Measurements from ENCODE around the gene NXF1.

NXF1 gene

DNA sequence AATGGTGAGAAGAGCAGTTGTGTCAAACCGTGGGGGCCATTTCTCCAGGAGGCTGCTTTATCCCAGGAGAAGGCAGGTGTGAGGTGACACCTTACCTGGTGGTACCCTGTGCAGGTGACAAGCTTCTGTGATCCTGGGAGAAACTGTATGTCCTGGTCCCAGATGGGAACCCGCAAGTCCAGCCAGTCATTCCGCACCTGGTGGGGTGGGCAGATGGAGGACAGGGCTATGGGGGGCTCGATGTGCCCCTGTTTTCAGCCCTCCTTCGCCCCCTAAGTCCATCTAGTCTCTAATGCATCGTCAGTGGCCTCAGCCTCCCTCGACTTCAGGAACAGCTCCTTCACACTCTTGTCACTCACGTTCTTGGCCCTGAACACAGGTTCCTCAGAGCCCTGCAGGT lies 30.1 kb upstream of the NXF1 start:
- Histone ChIP-seq H3K36me3 (ENCODE audit: insufficient read depth, low read length) (peaks cover 44% of the 10 kb centered on the region), H3K27ac (ENCODE audit: low read depth, low read length, poor library complexity, severe bottlenecking) (no peak overlapping the region), H2AFZ (ENCODE audit: low read length) (no peak overlapping the region), H3F3A (ENCODE audit: insufficient read depth, low read length) (no peaks in the 10 kb centered on the region), H3K4me1 (ENCODE audit: insufficient read depth, low read length, severe bottlenecking) (peaks cover 34% of the 10 kb centered on the region), H3K9me2 (ENCODE audit: low read depth, low read length) (no peaks in the 10 kb centered on the region), H4K20me1 (ENCODE audit: insufficient read depth, low read length) (no peaks in the 10 kb centered on the region), H3K4me3 (ENCODE audit: low read depth, low read length, poor library complexity, severe bottlenecking) (no peak overlapping the region), H3K27me3 (ENCODE audit: insufficient read depth, low read length) (no peaks in the 10 kb centered on the region), H3K9ac (ENCODE audit: low read length) (no peak overlapping the region), H3K79me2 (ENCODE audit: insufficient read depth, low read length) (peaks cover 25% of the 10 kb centered on the region), H3K4me2 (ENCODE audit: low read length) (no peak overlapping the region), H3K9me3 (ENCODE audit: low read length) (no peaks in the 10 kb centered on the region)
- TF ChIP-seq EZH2 (IDR thresholded peaks at IDR 0.05; ENCODE audit: borderline replicate concordance, low read length), result no peak
- TF ChIP-seq, protein P1, sequence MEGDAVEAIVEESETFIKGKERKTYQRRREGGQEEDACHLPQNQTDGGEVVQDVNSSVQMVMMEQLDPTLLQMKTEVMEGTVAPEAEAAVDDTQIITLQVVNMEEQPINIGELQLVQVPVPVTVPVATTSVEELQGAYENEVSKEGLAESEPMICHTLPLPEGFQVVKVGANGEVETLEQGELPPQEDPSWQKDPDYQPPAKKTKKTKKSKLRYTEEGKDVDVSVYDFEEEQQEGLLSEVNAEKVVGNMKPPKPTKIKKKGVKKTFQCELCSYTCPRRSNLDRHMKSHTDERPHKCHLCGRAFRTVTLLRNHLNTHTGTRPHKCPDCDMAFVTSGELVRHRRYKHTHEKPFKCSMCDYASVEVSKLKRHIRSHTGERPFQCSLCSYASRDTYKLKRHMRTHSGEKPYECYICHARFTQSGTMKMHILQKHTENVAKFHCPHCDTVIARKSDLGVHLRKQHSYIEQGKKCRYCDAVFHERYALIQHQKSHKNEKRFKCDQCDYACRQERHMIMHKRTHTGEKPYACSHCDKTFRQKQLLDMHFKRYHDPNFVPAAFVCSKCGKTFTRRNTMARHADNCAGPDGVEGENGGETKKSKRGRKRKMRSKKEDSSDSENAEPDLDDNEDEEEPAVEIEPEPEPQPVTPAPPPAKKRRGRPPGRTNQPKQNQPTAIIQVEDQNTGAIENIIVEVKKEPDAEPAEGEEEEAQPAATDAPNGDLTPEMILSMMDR (IDR thresholded peaks at IDR 0.05; ENCODE audit: low read length), result no peak

DNA sequence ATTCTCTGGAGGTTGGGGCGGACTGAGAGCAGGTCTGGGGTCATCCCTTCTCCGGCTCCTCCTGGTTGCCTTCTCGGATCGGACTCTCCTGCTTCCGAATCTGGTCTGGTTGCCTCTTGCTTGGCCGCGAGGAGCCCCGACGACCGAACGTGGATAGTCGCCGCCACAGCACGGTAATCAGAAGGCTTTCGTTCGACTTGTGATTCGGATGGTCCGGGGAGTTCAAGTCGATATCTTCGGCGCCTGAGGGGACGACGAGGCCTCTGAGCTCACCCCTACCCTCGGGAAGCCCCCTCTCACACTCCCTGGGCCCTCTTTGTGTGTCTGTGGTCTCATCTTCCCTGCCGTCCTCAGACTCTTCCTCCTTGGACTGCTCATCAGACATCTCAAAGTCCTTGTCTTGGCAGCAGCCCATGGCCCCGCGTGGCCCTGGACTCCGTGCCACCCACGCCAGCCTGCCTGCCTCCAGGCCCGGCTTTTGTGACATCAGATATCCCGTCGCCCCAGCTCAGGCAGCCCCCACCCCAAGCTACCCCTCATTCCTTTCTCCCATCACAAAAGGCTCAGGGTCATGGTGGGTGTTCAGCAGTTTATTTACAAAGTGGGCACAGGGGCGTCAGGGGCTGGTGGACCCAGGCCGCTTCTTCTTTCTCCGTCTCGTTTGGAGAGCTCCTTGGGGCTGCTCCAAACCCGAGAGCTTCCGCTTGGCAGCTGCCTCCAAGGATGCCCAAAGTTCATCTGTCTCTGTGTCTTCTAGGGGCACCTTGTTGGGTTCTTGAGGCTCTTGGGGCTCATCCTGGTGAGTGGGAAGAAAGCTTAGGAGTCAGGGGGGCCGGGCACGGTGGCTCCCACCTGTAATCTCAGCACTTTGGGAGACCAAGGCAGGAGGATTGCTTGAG lies 27.3 kb upstream of the NXF1 start, which contains the start of gene TEX54:
Gene TEX54 (minus strand): TSS at position 506 of the 899 bp plus-strand sequence.
- Histone ChIP-seq H3K9ac (ENCODE audit: low read length) (peak within 1 kb of the TSS; percentile 81), H3K79me2 (ENCODE audit: insufficient read depth, low read length) (peaks cover 15% of the 10 kb centered on the region), H3F3A (ENCODE audit: insufficient read depth, low read length) (no peaks in the 10 kb centered on the region), H3K4me1 (ENCODE audit: insufficient read depth, low read length, severe bottlenecking) (peaks cover 24% of the 10 kb centered on the region), H3K36me3 (ENCODE audit: insufficient read depth, low read length) (peaks cover 46% of the 10 kb centered on the region), H3K9me2 (ENCODE audit: low read depth, low read length) (no peaks in the 10 kb centered on the region), H2AFZ (ENCODE audit: low read length) (no peak within 1 kb of the TSS), H3K27ac (ENCODE audit: low read depth, low read length, poor library complexity, severe bottlenecking) (peak within 1 kb of the TSS; percentile 65), H3K4me2 (ENCODE audit: low read length) (peak within 1 kb of the TSS; percentile 66), H4K20me1 (ENCODE audit: insufficient read depth, low read length) (no peaks in the 10 kb centered on the region), H3K4me3 (ENCODE audit: low read depth, low read length, poor library complexity, severe bottlenecking) (peak within 1 kb of the TSS; percentile 81), H3K9me3 (ENCODE audit: low read length) (no peaks in the 10 kb centered on the region), H3K27me3 (ENCODE audit: insufficient read depth, low read length) (no peaks in the 10 kb centered on the region)
- TF ChIP-seq EZH2 (IDR thresholded peaks at IDR 0.05; ENCODE audit: borderline replicate concordance, low read length), result no peak
- TF ChIP-seq, protein P1 (IDR thresholded peaks at IDR 0.05; ENCODE audit: low read length), result no peak

DNA sequence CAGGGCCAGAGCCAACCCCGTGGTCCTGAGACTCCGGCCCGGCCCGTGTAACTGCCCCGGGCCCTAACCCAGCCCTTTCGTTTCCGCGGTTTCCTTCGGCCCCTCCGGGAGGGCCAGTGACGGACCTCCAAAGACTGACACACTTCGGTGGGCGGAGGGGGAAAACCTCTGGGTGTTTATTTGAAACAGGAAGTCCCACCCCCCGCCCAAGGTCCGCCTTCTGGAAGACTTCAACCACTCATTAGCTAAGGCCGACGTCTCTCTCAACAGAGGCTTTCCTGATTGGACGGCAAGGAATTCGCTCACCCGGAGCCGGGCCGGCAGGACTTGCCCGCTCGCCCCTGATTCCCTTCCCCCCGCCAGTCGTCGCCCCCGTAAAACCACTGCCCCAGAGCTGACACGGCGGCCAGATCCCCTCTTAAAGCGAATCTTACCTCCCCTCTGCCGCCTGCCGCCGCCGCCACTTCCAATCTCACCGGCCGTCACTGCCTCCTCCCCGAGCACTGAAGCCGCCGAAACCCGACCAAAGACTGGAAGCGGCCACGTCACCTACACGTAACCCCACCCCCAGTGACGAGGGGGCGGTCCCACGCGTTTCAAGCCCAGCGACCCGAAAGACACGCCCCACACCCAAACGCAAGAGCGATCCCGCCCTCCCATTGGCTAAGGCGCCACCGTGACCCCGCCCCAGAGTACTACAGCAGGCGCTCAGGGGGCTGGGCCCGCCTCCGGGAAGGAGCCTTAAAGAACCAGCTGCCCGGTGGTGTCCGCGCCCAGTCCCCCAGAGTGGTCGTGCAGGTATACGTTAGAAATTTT lies 26.5 kb upstream of the NXF1 start, which contains the start of gene STX5:
Gene STX5 (minus strand): TSS at position 532 of the 816 bp plus-strand sequence. CDS start 808 bp downstream, outside the sequence.
- no peak within 1 kb of the TSS for H2AFZ ChIP-seq (ENCODE audit: low read length)
- H3K4me3 ChIP-seq (ENCODE audit: low read depth, low read length, poor library complexity, severe bottlenecking), result peak within 1 kb of the TSS; percentile 81
- no peaks in the 10 kb centered on the region for H3K27me3 ChIP-seq (ENCODE audit: insufficient read depth, low read length)
- TF ChIP-seq EZH2 (IDR thresholded peaks at IDR 0.05; ENCODE audit: borderline replicate concordance, low read length), result no peak
- TF ChIP-seq, protein P1 (IDR thresholded peaks at IDR 0.05; ENCODE audit: low read length), result no peak
- no peaks in the 10 kb centered on the region for H3K9me3 ChIP-seq (ENCODE audit: low read length)
- H3K4me2 ChIP-seq (ENCODE audit: low read length), result peak within 1 kb of the TSS; percentile 81
- no peaks in the 10 kb centered on the region for H4K20me1 ChIP-seq (ENCODE audit: insufficient read depth, low read length)
- H3K36me3 ChIP-seq (ENCODE audit: insufficient read depth, low read length), result peaks cover 47% of the 10 kb centered on the region
- peaks cover 13% of the 10 kb centered on the region for H3K79me2 ChIP-seq (ENCODE audit: insufficient read depth, low read length)
- H3K4me1 ChIP-seq (ENCODE audit: insufficient read depth, low read length, severe bottlenecking), result peaks cover 22% of the 10 kb centered on the region
- peak within 1 kb of the TSS; percentile 65 for H3K27ac ChIP-seq (ENCODE audit: low read depth, low read length, poor library complexity, severe bottlenecking)
- H3F3A ChIP-seq (ENCODE audit: insufficient read depth, low read length), result no peaks in the 10 kb centered on the region
- H3K9me2 ChIP-seq (ENCODE audit: low read depth, low read length), result no peaks in the 10 kb centered on the region
- peak within 1 kb of the TSS; percentile 81 for H3K9ac ChIP-seq (ENCODE audit: low read length)
